ENCODE measurements around the gene MYBL2. TPM values are rescaled to one million over a fixed set of nuclear protein-coding genes. Genes with fewer than 3 reads are reported as not detected.
A peak's percentile ranks its signal among the peaks of the same experiment; 100 is the strongest.

MYBL2 gene
- total and polyA plus RNA-seq, 2 experiments from 2014 or later, result 27.3 to 30.6 TPM

DNA sequence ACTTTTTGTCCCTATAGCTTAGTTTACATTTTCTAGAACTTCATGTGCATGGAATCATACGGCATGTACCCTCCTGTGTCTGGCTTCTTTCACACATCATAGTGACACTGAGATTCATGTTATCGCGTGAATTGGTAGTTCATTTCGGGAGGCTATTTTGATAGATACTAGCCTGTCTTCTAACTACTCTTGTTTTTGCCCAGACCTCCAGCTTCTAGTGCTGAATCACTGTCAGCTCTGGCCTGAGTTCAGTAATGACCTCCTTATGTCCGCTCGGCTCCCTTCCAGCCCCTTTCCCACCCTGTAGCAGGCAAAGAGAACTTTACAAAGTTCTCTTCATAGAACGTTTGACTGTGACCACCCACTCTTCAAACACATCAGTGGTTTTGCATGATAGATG is 14.1 kb downstream of the MYBL2 start:
- Histone ChIP-seq H3K27me3 (no peaks in the 10 kb centered on the region), H3K4me1 (ENCODE audit: low read depth) (peaks cover 3% of the 10 kb centered on the region), H3K27ac (no peak overlapping the region), H3K4me3 (no peak overlapping the region), H3K36me3 (no peaks in the 10 kb centered on the region), H3K9me3 (ENCODE audit: low read depth) (no peaks in the 10 kb centered on the region)
- DNase-seq (ENCODE audit: low read depth in 1 of 2, low spot score in 1 of 2), result no peak
- TF ChIP-seq, protein P1, sequence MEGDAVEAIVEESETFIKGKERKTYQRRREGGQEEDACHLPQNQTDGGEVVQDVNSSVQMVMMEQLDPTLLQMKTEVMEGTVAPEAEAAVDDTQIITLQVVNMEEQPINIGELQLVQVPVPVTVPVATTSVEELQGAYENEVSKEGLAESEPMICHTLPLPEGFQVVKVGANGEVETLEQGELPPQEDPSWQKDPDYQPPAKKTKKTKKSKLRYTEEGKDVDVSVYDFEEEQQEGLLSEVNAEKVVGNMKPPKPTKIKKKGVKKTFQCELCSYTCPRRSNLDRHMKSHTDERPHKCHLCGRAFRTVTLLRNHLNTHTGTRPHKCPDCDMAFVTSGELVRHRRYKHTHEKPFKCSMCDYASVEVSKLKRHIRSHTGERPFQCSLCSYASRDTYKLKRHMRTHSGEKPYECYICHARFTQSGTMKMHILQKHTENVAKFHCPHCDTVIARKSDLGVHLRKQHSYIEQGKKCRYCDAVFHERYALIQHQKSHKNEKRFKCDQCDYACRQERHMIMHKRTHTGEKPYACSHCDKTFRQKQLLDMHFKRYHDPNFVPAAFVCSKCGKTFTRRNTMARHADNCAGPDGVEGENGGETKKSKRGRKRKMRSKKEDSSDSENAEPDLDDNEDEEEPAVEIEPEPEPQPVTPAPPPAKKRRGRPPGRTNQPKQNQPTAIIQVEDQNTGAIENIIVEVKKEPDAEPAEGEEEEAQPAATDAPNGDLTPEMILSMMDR (IDR thresholded peaks at IDR 0.05; ENCODE audit: low read depth, low read length), result no peak

DNA sequence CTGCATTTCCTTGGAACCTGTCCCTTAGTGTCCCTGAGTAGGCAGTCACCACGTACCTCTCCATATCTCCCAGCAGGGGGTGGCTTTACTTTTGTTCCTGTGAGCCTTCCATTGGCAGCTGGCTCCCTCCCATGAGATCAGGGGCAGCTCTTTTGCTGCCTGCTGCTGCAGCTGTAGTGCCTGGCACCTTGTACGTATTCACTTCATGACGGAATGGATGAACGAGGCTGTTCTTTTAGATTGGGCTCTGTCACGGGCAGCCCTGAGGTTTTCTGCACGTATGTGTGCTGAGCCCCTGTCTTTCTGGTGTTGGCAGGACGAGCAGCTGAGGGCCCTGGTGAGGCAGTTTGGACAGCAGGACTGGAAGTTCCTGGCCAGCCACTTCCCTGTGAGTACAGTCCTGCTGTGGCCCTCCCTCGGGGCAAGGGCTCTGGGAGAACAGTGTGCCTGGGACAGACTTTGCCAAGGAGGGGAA is 14.6 kb downstream of the MYBL2 start:
- Histone ChIP-seq H3K27ac (no peak overlapping the region), H3K4me1 (ENCODE audit: low read depth) (peaks cover 3% of the 10 kb centered on the region), H3K27me3 (no peaks in the 10 kb centered on the region), H3K4me3 (no peak overlapping the region), H3K36me3 (no peaks in the 10 kb centered on the region), H3K9me3 (ENCODE audit: low read depth) (no peaks in the 10 kb centered on the region)
- peak in 1 of 2 donors; percentile 30 for DNase-seq (ENCODE audit: low read depth in 1 of 2, low spot score in 1 of 2)
- TF ChIP-seq, protein P1 (IDR thresholded peaks at IDR 0.05; ENCODE audit: low read depth, low read length), result no peak

DNA sequence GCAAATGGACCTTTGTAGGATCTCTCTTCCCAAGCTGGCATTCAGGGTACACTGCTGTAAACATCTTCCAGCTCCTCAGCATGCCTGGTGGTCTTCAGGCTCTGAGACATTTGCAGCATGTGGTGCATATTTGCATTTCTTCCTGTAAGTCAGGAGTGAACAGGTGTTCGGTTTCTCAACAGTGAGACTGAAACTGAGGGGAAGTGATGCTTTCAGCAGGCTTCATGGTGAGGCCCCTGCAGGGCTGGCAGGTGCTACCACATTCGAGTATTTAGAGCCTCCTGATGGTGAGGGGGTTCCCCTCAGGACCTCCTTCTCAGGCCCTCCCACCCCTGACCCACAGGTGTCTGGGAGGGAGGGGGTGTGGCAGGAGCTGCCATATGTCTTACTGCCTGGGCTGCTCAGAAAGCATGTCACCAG is 15.1 kb downstream of the MYBL2 start:
- Histone ChIP-seq H3K4me3 (no peak overlapping the region), H3K4me1 (ENCODE audit: low read depth) (peaks cover 2% of the 10 kb centered on the region), H3K27me3 (no peaks in the 10 kb centered on the region), H3K27ac (no peak overlapping the region), H3K9me3 (ENCODE audit: low read depth) (no peaks in the 10 kb centered on the region), H3K36me3 (no peaks in the 10 kb centered on the region)
- TF ChIP-seq, protein P1 (IDR thresholded peaks at IDR 0.05; ENCODE audit: low read depth, low read length), result no peak
- no peak for DNase-seq (ENCODE audit: low read depth in 1 of 2, low spot score in 1 of 2)

DNA sequence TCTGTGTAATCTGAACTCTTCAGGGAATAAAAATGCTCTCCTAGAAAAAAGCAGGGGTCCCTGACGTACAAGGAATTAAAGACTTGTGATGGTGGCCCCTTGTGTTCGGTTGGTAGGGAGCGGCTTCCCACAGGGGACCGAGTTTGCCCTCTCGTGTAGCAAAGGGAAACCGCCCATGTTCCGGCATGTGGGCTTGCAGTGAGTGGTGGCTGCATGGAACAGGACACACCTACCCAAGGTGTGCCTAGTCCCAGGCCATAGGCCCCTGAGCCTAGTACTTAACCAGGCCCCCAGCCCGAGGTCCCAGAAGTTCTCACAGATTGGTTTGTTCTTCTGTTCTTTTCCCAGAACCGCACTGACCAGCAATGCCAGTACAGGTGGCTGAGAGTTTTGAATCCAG is 15.5 kb downstream of the MYBL2 start:
- TF ChIP-seq, protein P1 (IDR thresholded peaks at IDR 0.05; ENCODE audit: low read depth, low read length), result no peak
- DNase-seq (ENCODE audit: low read depth in 1 of 2, low spot score in 1 of 2), result no peak
- H3K27ac ChIP-seq, result no peak overlapping the region
- no peaks in the 10 kb centered on the region for H3K27me3 ChIP-seq
- no peaks in the 10 kb centered on the region for H3K36me3 ChIP-seq
- H3K4me3 ChIP-seq, result no peak overlapping the region
- H3K9me3 ChIP-seq (ENCODE audit: low read depth), result no peaks in the 10 kb centered on the region
- H3K4me1 ChIP-seq (ENCODE audit: low read depth), result no peaks in the 10 kb centered on the region

DNA sequence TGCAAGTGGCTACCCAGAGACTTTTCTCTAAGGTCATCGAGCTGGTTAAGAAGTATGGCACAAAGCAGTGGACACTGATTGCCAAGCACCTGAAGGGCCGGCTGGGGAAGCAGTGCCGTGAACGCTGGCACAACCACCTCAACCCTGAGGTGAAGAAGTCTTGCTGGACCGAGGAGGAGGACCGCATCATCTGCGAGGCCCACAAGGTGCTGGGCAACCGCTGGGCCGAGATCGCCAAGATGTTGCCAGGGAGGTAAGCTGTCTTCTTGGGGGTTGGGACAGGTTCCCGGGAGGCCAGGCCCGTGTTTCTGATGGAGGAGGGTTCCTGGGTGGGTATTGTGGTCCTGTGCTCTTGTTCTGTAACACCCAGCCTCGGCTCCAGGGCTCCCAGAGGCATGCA is 19.9 kb downstream of the MYBL2 start:
- no peak for DNase-seq (ENCODE audit: low read depth in 1 of 2, low spot score in 1 of 2)
- no peaks in the 10 kb centered on the region for H3K27me3 ChIP-seq
- H3K9me3 ChIP-seq (ENCODE audit: low read depth), result no peaks in the 10 kb centered on the region
- H3K27ac ChIP-seq, result no peak overlapping the region
- H3K4me1 ChIP-seq (ENCODE audit: low read depth), result no peaks in the 10 kb centered on the region
- TF ChIP-seq, protein P1 (IDR thresholded peaks at IDR 0.05; ENCODE audit: low read depth, low read length), result no peak
- H3K4me3 ChIP-seq, result no peak overlapping the region
- no peaks in the 10 kb centered on the region for H3K36me3 ChIP-seq

DNA sequence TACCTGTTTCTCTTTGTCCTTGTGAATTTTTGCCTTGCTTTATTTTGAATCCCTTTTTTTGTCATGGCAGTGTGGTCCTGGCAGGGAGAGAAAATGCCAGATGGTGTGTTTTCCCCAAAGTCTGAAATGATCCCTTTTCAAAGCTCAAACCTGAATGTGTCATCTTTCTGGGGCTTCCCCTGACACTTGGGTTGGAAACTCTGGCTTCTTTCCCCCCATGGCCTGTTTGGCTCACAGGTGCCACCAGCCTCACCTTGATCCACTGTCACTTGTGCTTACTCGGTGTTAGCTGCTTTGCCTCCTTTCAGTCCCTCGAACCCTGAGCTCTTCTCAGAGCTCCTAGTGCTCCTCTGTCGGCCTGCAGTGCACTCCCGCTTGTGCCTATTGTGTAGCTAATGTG is 22.3 kb downstream of the MYBL2 start:
- Histone ChIP-seq H3K27ac (no peak overlapping the region), H3K4me1 (ENCODE audit: low read depth) (no peaks in the 10 kb centered on the region), H3K4me3 (no peak overlapping the region), H3K9me3 (ENCODE audit: low read depth) (no peaks in the 10 kb centered on the region), H3K27me3 (no peaks in the 10 kb centered on the region), H3K36me3 (no peaks in the 10 kb centered on the region)
- TF ChIP-seq, protein P1 (IDR thresholded peaks at IDR 0.05; ENCODE audit: low read depth, low read length), result no peak
- no peak for DNase-seq (ENCODE audit: low read depth in 1 of 2, low spot score in 1 of 2)
